CD4-positive, alpha-beta T cell treated with Interleukin-21 for 1 hour (primary cell): ENCODE data around the gene CDX1.

Source experiments
- DNase-seq: peaks from one replicate; pipeline ENCODE4 v3.0.0-alpha.2; 2020

CDX1 gene

DNA sequence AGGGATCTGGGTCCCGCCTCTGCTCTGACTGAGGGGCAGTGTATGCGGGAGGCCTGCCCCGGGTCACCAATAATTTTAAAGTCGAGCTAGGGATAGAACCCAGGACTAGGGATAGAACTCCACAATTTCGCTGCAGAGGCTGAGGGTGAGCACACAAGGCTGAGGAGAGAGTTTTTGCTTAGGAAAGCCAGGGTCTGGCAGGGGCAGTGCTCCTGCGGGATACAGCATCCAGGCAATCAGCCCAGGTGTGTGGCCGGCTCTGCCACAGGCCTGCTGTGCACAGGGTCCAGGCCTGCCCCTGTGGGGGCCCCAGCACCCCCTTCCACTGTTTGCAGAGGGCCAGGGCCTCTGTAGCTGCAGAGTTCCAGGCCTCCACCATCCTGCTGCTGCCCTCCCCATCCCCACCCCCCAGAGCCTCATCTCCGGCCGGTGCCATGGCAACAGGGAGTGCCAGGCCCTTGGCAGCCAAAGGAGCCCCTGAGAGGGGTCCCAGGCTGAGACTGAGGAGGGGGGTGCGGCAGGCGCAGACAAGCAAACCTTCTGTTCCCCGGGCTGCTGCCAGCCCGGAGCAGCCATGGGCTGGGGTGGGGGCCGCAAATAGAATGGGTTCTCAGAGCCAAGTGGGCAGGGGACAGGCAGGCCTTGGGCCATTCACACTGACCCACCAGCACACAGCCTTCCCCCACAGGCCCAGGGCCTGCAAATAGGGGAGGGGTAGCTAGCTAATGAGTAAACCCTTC lies 19.5 kb upstream of the CDX1 start:
- no peak for DNase-seq

DNA sequence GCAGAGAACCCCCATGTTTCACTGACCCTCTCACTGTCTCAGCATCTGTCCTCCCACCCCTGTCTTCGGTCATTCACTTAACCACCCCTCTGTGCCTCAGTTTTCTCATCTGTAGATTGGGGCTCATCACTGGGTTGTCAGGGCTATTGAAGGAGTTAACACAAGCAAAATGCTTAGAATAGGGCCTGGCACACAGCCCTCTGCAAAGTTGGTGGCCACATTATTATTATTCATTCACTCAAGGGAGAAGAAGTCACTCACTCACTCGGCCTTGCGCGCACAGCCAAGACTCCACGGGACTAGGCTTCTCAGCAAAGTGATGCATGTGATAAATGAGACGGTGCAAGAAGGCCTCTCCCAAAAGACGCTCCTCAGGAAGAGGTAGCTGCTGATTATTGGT lies 18.9 kb upstream of the CDX1 start:
- no peak for DNase-seq

DNA sequence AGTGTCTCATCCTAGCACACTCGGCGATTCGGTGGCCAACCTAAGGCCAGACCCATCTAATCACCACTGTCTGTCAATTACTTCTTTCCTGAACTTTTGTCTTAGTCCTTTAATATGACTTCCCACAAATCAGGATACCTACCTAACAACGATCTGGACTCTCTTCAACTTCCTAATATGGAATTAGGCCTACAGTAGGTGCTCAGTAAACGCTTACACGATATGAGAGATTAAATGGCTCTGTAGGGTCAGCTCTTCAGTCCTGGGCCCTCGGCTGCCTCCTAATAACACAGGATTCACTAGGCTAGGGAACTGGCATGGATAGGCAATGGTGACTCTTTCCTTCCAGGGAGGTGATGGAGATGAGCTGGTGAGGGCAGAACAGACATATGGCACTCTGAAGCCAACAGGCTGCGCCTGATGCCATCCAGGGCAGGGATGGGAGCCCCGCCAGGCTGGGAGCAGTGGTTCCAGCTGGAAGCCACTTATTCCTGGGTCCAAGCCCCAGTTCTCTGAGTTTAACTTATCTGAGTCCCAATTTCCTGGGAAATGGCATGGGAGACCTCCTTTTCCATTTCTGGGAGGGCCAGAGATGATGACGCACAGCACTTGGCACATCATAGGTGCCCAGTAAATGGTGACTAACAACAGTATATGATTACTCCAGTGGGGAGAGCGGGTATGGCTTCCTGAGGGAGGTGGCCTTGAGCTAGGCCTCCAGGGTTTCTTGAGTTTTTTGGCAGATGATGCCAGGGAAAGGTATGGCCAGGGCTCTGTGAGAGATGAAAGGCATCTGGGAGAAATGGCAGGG lies 18.3 kb upstream of the CDX1 start:
- DNase-seq = no peak

DNA sequence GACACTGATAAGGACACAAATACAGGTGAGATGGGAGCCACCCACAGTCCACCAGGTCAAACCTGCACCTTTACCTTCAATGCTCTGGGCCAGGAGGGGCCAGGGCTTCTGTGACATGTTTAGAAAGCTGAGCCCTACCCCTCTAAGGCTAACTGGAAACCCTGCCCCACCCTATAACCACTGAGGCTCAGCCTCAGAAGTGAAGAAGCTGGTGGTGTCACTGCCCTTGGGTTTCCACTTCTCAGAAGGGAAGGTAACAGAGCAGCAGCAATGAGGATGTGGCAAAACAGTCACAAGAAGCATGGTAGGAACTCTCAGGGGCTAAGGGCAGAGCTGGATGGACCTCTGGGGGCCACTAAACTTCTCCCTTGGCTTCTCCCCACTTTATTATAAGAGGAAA lies 17.0 kb upstream of the CDX1 start:
- DNase-seq = no peak

DNA sequence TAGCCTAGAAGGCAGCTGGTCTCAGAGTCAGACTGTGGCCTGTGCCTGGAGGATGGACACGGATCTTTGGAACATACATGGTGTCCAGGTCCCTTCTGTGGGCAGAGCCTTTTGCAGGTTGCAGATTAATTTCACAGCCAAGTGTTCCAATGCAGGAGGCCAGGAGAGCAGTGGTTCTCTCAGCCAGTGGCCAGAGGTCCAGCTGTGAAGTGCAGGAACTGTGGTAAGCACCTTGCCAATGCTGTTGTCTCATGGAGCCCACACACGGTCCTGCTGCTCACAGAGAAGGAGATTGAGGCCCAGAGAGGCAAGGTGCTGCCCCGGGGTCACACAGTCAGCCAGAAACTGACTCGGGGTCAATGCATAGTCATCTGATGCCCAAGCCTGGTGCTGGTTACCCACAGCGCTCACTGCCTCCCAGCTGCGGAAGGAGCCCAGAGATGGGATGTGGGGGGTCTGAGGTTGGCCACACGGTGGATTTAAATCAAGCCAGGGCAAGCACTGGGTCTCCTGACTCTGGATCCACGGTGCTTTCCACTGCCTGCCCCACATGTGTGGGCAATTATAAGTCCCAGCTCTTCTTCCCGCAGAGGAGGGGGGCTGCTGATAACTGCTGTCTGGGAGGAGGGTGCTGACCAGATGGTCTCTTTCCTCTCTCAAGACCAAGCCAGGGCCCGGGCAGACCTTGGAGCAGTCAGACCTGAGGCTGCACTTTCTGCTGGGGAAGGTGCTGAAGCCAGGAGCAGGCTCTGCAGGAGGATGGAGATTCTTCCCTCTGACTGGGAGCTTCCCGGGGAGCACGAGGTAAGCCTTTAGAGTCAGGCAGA lies 13.7 kb upstream of the CDX1 start:
- DNase-seq = no peak

DNA sequence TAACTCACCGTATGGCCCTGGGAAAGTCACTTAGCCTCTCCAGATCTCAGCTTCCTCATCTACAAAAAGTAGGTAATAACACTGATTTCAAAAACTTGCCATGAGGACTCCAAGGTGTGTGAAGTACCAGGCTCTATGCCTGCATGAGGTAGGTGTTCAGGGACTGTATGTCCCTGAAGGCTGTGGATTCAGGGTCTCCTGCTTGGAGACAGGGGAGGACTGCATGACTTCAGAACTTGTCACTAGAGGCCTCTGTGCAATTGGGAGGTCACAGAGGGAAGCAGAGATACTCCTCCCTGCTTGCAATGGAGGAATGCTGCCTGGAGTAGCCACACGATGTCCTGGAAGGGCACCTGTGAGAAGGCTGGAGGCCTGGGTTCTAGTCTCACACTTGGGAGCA lies 13.1 kb upstream of the CDX1 start:
- DNase-seq = no peak

DNA sequence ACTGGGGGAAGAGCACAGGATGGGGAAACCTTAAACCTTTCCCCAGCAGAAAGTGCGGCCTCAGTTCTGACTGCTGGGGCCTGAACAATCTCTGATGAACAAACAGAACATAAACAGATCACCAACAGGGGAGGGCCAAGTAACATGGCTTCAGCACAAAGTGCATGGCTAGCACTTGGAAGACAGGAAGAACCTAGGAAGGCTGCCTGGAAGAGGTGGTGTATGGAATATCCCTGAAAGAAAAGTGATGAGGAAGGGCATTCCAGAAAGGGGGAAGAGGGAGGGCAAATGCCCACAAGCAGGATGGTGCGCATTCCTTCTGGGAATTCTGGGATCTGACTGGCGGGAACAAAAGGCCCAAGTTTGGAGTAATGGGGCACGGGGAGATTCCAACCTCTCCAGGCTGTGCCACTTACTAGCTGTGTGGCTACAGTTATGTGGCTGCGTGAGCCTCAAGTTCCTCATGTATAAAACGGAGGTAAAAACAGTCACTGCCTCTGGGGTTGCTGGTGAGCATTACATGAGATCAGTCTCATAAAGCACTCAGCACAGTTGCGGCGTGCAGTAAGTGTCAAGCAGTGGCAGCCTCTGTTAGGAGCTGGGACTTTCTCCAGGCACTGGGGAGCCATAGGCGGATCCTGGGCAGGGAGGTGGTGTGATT lies 12.5 kb upstream of the CDX1 start:
- DNase-seq = no peak

DNA sequence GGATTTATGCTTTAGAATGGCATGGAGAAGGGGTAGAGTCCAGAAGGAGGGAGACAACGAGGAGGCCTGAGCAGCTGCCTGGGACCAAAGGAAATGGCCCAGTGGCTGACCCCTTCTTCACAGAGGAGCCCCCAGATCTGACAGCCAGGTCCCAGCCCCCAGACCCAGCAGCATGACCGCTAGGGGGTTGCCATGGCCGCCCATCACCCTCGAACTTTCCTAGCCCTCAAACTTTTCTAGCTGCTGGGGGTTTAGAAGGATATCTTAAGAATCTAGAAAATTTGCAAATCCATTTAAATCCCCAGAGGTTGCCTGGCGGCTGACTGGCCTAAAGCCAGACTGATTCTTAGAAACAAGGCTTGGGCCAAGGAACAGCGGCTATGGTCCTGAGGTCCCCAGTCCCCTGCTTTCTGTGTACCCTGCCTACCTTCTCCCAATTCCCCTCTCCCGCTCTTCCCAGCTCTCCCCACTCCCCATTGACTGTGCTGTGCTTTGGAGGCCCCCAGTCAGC lies 11.9 kb upstream of the CDX1 start:
- DNase-seq = no peak

DNA sequence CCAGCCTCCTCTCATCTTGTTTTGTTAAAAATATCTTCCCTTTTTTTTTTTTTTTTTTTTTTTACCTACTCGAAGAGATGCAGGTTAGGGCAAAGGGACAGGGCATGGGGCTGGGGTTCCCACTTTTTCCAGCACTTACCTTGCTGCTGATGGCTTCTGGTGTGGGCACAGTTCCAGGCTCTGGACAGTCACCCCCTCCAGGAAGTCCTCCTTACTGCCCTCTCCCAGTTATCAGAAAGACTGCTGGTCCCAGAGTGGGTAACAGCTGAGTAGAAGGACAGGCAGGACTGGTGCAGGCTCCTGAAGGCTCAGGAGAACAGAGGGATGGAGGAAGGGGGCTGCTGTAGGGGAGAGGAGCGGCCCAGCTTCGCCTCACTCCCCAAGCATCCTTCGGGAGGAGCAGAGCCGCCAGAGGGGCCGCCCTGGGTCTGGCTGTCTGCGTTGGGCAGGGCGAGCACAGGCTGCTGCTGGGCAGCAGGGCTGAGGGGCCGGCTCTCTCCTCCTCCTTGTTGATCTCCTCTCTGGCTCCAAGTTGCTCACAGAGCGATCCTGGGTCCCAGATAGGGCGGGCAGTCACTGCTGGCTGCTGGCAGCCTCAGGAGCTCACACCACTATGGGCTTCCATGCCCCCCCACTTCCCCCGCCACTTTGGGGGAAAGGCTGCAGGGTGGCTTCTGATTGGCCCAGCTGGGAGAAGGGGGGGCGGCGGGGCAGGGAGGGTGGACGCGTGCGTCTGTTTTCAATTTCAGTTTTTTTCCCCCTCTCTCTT lies 11.1 kb upstream of the CDX1 start, which contains the start of gene PDGFRB:
PDGFRB (minus strand) TSS at position 588 of the 769 bp plus-strand sequence. CDS start 18,798 bp downstream, outside the sequence.
- DNase-seq = peak; percentile 54

DNA sequence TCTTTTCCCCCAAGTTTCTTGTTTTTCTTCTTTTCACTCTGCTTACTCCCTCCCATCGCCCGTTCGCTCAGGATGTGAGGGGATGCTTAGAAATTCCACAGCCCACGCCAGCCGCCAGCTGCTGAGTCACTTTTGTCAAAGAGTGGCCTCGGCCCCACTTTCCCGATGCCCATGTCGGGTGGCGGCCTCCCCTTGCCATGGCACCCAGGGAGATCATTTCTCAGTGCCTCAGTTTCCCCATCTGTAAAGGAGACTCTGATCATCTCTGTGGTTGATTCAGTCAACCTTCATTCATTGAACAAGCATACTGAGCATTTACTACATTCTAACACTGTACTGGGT lies 10.6 kb upstream of the CDX1 start:
- no peak for DNase-seq

DNA sequence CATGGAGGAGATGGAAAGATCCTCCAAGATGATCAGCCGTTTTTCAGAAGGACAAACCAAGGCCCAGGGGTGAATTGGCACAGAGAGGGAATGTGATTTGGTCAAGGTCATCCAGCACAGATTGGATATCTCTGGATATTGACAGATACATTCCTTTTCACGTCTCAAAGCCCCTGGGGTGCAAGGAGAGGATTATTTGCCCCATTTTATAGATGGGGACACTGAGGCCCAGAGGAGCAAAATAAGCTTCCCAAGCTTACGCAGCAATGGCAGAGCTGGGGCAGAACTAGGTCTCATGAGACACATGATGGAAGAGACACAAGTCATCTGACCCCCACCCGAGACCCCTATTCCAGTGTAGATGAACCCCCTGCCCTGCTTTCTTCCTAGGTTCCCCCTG lies 10.0 kb upstream of the CDX1 start:
- DNase-seq = no peak

DNA sequence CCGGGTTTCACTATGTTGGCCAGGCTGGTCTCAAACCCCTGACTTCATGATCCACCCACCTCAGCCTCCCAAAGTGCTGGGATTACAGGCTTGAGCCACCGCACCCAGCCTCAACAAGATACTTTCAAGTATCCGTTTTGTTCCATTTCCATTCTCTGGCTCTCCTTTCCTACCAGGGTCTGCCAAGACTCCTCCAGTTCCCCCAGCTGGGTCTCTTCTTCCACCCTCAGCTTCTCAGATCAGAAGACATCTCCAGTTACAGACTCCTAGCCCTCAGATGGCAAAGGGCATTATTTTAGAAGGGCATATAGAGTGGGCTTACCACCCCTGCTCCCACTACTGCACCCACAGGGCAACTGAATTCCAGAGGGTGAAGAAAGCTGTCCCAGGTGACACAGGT lies 9.4 kb upstream of the CDX1 start:
- DNase-seq = no peak

DNA sequence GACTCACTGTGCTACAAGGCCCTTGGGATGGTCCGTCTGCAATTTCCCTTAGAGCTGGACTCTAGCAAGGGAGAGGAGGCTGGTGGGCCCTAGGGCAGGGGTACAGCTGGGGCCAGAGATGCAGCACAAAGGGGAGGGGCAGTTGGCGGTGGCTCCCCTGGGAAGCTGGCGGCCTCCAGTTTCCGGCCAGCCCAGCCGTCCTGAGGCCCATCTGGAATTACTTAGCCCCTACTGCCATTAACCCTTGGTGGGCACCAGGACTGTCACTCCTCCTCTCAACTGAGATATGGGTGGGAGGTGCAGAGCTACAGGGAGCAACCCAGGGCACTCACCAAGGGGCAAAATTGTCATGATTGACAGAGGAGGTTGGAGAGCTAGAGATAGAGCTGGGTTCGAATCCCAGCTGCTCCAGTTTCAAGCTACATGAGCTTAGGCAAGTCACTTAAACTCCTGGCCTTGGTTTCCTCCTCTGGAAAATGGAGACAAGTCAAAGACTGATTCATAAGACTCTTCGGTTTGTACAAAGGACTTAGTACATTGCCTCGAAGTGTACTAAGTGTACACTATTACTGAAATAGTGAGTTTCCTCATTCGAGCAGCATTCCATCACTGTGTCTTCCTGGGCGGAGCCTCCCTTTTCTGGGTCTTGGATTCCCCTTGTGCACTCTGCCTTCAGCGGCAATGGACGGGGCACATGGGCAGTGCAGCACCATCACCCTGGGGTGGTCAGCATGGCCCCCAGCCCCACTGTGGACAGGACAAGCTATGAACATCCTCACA lies 8.2 kb upstream of the CDX1 start:
- no peak for DNase-seq

DNA sequence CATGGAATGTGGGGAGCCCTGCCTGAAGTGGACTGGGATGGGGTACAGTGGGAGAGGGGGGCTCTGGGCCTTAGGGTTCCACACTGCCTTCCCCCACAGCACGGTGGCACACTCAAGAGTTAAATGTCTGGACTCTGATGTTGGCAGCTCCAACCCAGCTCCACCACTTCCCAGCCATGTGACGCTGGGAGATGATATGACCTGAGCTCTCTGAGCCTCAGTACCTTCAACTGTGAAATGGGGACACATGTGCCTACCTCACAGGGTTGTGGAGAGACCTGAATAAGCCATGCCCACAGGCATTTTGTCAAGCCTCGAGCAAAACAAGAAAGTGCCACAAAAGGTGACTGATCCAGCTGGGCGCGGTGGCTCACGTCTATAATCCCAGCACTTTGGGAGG lies 7.5 kb upstream of the CDX1 start:
- DNase-seq = no peak

DNA sequence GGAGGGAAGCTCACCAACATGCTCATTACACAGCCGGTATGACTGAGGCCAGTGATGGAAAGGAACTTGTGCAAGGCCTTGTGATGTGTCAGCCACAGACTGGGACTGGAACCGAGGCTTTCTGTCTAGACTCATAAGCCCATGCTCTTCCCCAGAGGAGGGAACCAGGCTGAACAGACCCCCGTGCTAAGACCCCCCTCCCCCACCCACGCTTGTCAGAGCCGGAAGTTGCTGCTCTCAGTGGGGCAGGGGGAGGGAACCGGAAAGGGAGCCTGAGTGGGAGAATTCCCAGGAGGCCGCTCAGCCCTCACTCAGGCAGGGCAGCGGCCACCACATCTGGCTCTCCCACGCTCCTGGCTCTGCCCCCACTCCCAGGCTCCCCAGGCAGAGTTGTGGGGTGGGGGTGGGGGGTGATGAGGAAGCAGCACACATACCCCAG lies 6.8 kb upstream of the CDX1 start:
- no peak for DNase-seq

DNA sequence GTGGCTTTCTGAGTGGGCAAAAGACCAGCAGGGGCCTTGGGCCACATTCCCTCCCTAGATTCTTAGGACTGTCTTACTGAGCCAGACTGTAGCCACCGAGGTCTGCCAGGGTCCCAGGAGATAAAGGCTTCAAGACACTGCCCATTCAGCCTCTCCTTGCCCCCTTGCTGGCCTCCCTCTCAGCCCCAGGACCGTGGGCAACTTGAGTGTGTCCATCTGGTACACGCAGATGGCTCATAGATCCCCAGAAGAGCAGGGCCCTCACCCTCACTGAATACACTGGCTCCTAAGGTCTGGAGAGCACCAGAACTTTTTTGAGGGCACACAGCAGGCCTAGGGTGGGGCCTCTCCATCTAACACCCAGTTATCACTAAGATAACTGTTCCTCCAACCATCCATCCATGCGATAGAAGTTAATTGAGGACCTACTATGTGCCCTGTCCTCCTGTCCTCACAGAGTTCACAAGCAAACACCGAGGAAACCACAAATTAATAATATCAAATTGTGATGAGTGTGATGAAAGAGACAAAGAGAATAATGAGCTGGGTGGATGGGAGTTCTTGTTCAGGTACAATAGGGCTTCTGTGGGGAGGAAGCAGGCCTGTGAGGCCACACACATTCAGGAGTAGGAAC lies 6.0 kb upstream of the CDX1 start:
- DNase-seq = no peak

DNA sequence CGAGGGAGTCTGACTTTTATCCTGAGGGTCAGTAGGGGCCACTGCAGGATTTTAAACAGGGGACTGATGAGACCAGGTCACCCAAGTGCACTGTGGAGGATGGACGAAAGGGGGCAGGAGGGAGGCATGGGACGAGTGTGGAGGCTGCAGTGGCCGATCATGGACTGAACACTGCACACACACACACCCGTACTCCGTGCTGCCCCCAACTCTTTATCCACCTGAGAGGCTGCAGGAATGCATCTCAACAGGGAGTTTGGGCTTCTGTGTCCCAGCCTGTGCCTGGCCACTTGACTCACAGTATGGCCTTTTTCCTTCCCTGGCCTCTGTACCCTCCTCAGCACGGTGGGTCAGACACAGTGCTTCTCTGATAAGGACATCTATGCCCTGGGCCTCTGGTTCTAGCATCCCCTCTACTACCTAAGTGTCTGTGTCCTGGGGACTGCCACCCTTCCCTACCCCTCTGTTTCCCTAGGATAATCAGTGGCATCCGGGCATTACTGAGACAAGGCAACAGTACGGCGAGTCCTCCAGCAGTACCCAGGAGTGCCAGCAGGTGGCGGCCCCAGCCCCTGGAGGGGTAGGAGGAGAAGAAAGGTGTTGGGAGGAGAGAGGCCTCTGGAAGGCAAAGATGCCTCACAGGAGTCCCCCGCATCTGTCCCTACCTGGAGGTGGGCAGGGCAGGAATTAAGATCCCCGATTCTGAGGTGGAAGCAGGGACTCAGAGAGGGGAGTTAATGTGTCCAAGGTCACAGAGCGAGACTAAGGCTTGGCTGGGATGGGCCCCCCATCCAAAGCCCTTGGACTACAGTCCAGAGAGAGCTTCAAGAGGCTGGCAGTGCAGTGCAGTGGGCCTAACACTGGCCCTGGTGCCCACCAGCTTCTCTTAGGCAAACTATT lies 5.1 kb upstream of the CDX1 start:
- DNase-seq = peak; percentile 64

DNA sequence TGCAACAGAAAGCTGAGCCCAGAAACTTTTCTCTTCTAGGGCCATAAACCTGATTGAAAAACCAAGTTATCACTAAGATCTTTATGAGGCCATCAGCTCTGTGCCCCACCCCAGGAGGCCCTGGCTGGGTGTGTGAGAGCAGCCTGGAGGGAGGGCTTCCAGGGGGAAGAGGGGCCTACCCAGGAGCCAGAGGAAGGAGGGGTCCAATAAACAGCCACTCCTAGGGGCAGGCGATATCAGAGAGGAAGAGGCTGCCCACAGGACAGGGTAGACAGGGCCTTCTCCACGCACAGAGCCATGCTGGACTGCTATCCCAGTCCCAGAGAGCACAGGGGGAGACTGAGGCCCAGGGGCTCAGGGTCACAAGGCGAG lies 4.5 kb upstream of the CDX1 start:
- no peak for DNase-seq

DNA sequence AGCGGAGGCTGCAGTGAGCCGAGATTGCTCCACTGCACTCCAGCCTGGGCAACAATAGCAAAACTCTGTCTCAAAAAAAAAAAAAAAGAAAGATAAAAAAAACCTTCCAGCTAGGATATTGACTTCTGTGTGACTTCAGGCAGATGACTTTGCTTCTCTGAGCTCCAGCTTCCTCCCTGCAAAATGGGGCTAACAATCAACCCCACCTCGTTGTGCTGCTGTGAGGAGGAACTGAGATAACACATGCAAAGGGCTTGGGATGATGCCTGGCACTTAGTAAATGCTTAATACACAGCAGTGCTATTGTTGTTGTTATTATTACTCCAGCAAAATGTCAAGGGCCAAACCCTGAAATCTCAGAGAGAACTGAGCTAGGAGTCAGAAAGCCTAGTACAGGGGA lies 3.5 kb upstream of the CDX1 start:
- no peak for DNase-seq
